ENCODE results near the gene ABCB10. TPM values are rescaled to one million over a fixed set of nuclear protein-coding genes. Genes with fewer than 3 reads are reported as not detected.

ABCB10 gene

Small RNAs within 50 kb of the gene (small RNA-seq; reads per million reads assigned to genes)
- gene HMGN2P19 (ENCODE audit: insufficient read depth) (not detected), gene RNA5SP78 (ENCODE audit: insufficient read depth) (not detected), gene RNU4-21P (ENCODE audit: insufficient read depth) (not detected)
